ENCODE results near the gene UBTFL1.

UBTFL1 gene

DNA sequence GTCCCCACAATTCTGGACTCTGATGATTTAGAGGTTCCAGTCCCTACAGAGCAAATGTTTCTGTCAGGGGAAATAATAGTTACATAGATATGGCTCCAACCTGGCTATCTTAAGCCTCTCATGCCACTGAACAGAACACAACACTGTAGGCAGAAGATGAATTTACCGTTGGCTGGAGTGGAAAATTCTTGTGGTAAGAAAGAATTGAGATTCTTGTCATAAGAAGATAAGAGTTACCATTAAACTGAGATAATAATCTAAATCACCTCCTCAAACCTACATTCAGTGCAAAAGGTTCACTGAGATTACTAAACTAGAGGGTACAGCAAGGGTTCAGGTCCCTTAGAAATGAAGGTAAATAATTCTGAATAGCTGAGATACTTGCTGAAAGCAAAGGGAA lies 38.6 kb downstream of the UBTFL1 start:
- no peak overlapping the region for H3K27ac ChIP-seq
- DNase-seq (ENCODE audit: low spot score): no peak
- no peak for TF ChIP-seq CTCF (conservative IDR thresholded peaks at IDR 0.05; ENCODE audit: low read depth)
- CTCF ChIA-PET: no interaction called here
- POLR2A ChIA-PET (ENCODE audit: low non-redundant PET): no interaction called here

DNA sequence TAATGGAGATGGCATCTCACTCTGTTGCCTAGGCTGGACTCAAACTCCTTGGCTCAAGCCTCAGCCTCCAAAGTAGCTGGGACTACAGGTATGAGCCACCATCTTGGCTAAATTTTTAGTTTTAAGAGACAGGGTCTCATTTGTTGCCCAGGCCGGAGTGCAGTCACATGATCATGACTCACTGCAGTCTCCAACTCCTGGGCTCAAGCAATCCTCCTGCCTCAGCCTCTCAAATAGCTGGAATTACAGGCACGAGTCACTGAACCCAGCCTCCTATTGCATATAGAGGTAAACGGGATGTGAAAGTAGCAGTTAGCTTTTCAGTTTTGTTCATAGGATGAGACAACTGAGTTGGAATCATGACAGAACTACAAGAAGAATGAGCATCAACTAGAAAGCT lies 39.2 kb downstream of the UBTFL1 start:
- no peak overlapping the region for H3K27ac ChIP-seq
- TF ChIP-seq CTCF (conservative IDR thresholded peaks at IDR 0.05; ENCODE audit: low read depth): no peak
- POLR2A ChIA-PET (ENCODE audit: low non-redundant PET): no interaction called here
- DNase-seq (ENCODE audit: low spot score): no peak
- CTCF ChIA-PET: no interaction called here

GRCh38 chr11:90133560-90134477 lies 48.1 kb downstream of the UBTFL1 start:
- TF ChIP-seq CTCF (conservative IDR thresholded peaks at IDR 0.05; ENCODE audit: low read depth): no peak
- H3K27ac ChIP-seq: no peak overlapping the region
- no peak for DNase-seq (ENCODE audit: low spot score)
- ChIA-PET POLR2A (ENCODE audit: low non-redundant PET) (no interaction called here), CTCF (no interaction called here)

DNA sequence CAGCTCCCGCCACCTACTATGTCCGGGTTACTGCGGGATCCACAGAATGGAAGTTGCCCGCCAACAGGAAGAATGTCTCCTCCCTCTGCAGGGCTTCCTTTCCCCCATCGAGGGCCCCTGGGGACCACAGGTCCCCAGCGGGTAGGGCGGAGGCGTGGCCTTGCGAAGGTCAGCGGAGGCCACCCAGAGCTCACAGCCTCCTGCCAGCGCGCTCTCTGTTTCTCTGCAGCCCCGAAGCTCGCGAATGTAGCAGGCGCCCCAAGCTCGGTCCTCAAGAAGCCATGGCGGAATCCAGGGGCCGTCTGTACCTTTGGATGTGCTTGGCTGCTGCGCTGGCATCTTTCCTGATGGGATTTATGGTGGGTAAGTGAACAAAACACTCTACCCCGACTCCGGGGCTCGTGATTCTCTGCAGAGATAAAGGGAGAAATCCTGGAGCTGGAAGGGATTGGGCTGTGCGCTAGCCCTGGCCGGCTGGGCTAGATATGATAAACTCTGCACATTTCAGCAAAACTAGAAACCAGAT lies 48.8 kb downstream of the UBTFL1 start, which contains the start of gene NAALAD2:
Gene NAALAD2, plus strand, starts transcription at position 186 of the 526 bp plus-strand sequence. Its CDS starts 96 bp downstream, at position 282.
- no peak for DNase-seq (ENCODE audit: low spot score)
- ChIA-PET CTCF (interaction anchor here (0.6 kb wide), 1 partner anchor 1081 kb away, joined by 4 read pairs; no protein-coding TSS in a partner anchor), POLR2A (ENCODE audit: low non-redundant PET) (no interaction called here)
- no peak within 1 kb of the TSS for H3K27ac ChIP-seq
- no peak for TF ChIP-seq CTCF (conservative IDR thresholded peaks at IDR 0.05; ENCODE audit: low read depth)

DNA sequence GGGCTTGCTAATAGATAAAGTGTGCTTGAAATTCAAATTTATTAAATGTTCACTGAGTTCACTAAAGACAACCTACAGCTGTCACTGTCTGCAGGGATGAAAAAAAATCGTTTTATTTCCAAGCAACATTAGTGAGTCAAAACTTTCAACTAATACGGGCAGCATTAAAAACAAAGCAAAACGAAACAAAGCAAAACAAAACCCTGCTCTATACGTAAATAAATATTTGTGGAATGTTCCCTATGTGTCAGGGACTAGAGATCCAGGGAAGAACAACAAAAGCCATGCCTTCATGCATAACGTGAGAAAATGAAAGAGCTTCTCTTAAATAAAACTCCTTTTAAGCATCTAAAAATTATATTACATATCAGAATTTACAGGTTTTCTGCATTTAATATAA lies 49.3 kb downstream of the UBTFL1 start:
- no peak for DNase-seq (ENCODE audit: low spot score)
- H3K27ac ChIP-seq: no peak overlapping the region
- ChIA-PET POLR2A (ENCODE audit: low non-redundant PET) (no interaction called here), CTCF (interaction anchor here (0.6 kb wide), 1 partner anchor 1081 kb away, joined by 4 read pairs; no protein-coding TSS in a partner anchor)
- no peak for TF ChIP-seq CTCF (conservative IDR thresholded peaks at IDR 0.05; ENCODE audit: low read depth)
